Breast epithelium (tissue), 4 donors: Measurements from ENCODE around the gene ATL1. TPM values are rescaled to one million over a fixed set of nuclear protein-coding genes. Genes with fewer than 3 reads are reported as not detected.
"Not testable (repeated sequence)": the region's sequence is repeated elsewhere in the genome, so short reads cannot be mapped to it uniquely, and the experiment has no call there.

Experiments
- DNase-seq, 2 donors: peaks; one replicate each; pipeline ENCODE4 v3.0.0-alpha.2; 2019; ENCODE audit warnings: low spot score in 2 of 2
- H3K27ac ChIP-seq, 2 donors: fragments of 200-600 bp; sonication (generic) in 1 of 2; one replicate each; pipeline ENCODE4 v1.5.1; 2016 to 2019; ENCODE audit warnings: mild to moderate bottlenecking in 1 of 2
- H3K27me3 ChIP-seq, 2 donors: fragments of 200-600 bp; sonication (generic) in 1 of 2; one replicate each; pipeline versions ENCODE4 v1.5.1 to v1.6.0; 2017 to 2019; ENCODE audit warnings: control low read depth in 1 of 2, mild to moderate bottlenecking in 1 of 2
- H3K36me3 ChIP-seq: fragments of 200-600 bp; one replicate; pipeline ENCODE4 v1.5.1; 2019
- H3K4me1 ChIP-seq, 2 donors: fragments of 200-600 bp; sonication (generic); one replicate each; pipeline ENCODE4 v1.5.1; 2016 to 2019; ENCODE audit warnings: control low read depth in 1 of 2
- H3K4me3 ChIP-seq, 3 donors: fragments of 200-600 bp; sonication (generic); 1 replicate in 2 of 3; 2 replicates in 1 of 3; pipeline ENCODE4 v1.5.1; 2016 to 2019; ENCODE audit warnings: mild to moderate bottlenecking in 3 of 3, moderate library complexity in 2 of 3
- H3K9me3 ChIP-seq, 2 donors: fragments of 200-600 bp; sonication (generic) in 1 of 2; one replicate each; pipeline ENCODE4 v1.5.1; 2016 to 2019; ENCODE audit warnings: control low read depth in 1 of 2
- POLR2A ChIP-seq: fragments of 450-650 bp; IDR thresholded peaks from one replicate; pipeline ENCODE4 v1.6.1; 2016; ENCODE audit warnings: antibody characterized with exemption, mild to moderate bottlenecking, moderate library complexity
- POLR2AphosphoS5 ChIP-seq, 3 donors: sonication (generic); formaldehyde crosslinking; IDR thresholded peaks; one replicate each; pipeline ENCODE4 v1.6.1; 2017; ENCODE audit warnings: antibody characterized with exemption in 3 of 3
- intact Hi-C: fragments of 100-400 bp; cut with DNase I; formaldehyde crosslinking; loops from one replicate; pipeline ENCODE4 v1.15.1; 2023; ENCODE audit warnings: low total_unique reads
- total RNA-seq, 3 donors: library from RNA; depleted of rRNA; stranded (reverse); fragments of >200 nt; gene quantifications; one replicate each; pipeline ENCODE4 v1.1.0, GENCODE V29; 2016
- TF ChIP-seq, protein P1 (sequence below), 3 donors: fragments of 450-650 bp; IDR thresholded peaks; one replicate each; pipeline ENCODE4 v1.5.1; 2016 to 2017; ENCODE audit warnings: antibody characterized with exemption in 3 of 3, mild to moderate bottlenecking in 3 of 3, moderate library complexity in 3 of 3

The ATL1 gene
- total RNA-seq, 3 donors from 2014 or later: 10.4 to 23.7 (median 22.0) TPM

DNA sequence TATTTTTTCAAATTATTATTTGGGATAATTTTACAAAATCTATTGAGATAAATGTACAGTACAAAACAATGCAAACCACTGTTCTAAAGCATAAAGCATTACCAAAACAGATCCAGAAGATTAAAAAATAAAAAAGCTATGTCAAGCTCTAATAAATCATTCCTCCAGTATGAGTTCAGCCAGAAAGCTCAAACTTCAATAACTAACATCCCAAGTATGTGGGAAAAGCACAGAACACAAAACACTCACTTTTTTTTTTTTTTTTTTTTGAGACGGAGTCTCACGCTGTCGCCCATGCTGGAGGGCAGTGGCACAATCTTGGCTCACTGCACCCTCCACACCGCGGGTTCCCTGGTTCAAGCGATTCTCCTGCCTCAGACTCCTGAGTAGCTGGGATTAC lies 96.8 kb downstream of the ATL1 start:
- DNase-seq: no peak
- H3K36me3 ChIP-seq: no peaks in the 10 kb centered on the region
- H3K9me3 ChIP-seq: no peaks in the 10 kb centered on the region
- H3K4me1 ChIP-seq: peaks cover 6 to 27% of the 10 kb centered on the region in 2 donors
- TF ChIP-seq, protein P1, sequence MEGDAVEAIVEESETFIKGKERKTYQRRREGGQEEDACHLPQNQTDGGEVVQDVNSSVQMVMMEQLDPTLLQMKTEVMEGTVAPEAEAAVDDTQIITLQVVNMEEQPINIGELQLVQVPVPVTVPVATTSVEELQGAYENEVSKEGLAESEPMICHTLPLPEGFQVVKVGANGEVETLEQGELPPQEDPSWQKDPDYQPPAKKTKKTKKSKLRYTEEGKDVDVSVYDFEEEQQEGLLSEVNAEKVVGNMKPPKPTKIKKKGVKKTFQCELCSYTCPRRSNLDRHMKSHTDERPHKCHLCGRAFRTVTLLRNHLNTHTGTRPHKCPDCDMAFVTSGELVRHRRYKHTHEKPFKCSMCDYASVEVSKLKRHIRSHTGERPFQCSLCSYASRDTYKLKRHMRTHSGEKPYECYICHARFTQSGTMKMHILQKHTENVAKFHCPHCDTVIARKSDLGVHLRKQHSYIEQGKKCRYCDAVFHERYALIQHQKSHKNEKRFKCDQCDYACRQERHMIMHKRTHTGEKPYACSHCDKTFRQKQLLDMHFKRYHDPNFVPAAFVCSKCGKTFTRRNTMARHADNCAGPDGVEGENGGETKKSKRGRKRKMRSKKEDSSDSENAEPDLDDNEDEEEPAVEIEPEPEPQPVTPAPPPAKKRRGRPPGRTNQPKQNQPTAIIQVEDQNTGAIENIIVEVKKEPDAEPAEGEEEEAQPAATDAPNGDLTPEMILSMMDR (IDR thresholded peaks at IDR 0.05): no peak
- no peak for TF ChIP-seq POLR2AphosphoS5 (IDR thresholded peaks at IDR 0.05)
- TF ChIP-seq POLR2A: no peak
- H3K27me3 ChIP-seq: no peaks in the 10 kb centered on the region
- H3K4me3 ChIP-seq: no peak overlapping the region
- intact Hi-C loops: no loop called here
- H3K27ac ChIP-seq: peak overlapping the region; percentile 70 to 72

DNA sequence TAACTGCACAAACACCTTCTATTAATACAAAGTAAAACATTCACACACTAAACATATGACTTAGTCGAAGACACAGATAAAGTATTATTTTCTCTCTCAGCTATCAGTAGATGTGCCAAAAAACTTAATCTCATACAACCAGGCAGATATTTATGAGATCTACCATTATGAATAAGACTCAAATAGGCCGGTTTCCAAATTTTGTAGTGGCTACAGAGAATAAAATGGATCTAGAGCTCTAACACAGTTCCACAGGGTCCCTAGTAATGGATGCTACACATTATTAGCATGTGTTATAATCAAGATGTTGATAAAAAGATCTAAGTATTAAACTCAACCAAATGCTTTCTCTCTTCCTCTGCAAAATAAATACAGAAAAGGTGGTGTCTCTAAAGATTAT lies 97.8 kb downstream of the ATL1 start:
- Histone ChIP-seq H3K36me3 (no peaks in the 10 kb centered on the region), H3K4me1 (peaks cover 6 to 27% of the 10 kb centered on the region in 2 donors), H3K27me3 (no peaks in the 10 kb centered on the region), H3K4me3 (peak overlapping the region in 2 of 3 donors; percentile 5 to 17), H3K9me3 (no peaks in the 10 kb centered on the region), H3K27ac (peak overlapping the region; percentile 70 to 72)
- intact Hi-C loops: no loop called here
- TF ChIP-seq, protein P1 (IDR thresholded peaks at IDR 0.05): no peak
- TF ChIP-seq POLR2AphosphoS5 (IDR thresholded peaks at IDR 0.05) (no peak), POLR2A (no peak)
- DNase-seq: no peak

DNA sequence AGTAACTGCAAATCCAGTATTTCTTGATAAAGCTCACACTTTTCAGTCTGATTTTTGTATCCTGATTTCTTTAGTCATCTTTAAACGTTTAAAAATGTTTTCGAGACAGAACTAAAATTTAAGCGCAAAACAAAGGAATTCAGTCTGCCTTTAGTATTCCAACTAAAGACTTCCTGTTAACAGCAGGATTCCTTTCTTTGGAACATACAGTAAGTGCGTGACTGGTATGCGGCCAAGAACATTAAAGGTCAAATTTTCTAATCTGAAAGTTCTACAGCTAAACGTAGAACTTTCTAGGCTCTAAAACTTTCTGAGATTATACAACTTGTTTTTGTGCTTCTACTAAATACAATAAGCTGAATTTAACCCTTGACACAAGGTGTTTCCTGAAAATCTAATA lies 98.3 kb downstream of the ATL1 start:
- no peaks in the 10 kb centered on the region for H3K36me3 ChIP-seq
- intact Hi-C loops: no loop called here
- H3K9me3 ChIP-seq: no peaks in the 10 kb centered on the region
- H3K27ac ChIP-seq: peak overlapping the region; percentile 70 to 72
- H3K27me3 ChIP-seq: no peaks in the 10 kb centered on the region
- peak overlapping the region in 2 of 3 donors; percentile 5 to 17 for H3K4me3 ChIP-seq
- no peak for TF ChIP-seq POLR2A
- TF ChIP-seq, protein P1 (IDR thresholded peaks at IDR 0.05): no peak
- TF ChIP-seq POLR2AphosphoS5 (IDR thresholded peaks at IDR 0.05): no peak
- H3K4me1 ChIP-seq: peaks cover 6 to 27% of the 10 kb centered on the region in 2 donors
- no peak for DNase-seq

DNA sequence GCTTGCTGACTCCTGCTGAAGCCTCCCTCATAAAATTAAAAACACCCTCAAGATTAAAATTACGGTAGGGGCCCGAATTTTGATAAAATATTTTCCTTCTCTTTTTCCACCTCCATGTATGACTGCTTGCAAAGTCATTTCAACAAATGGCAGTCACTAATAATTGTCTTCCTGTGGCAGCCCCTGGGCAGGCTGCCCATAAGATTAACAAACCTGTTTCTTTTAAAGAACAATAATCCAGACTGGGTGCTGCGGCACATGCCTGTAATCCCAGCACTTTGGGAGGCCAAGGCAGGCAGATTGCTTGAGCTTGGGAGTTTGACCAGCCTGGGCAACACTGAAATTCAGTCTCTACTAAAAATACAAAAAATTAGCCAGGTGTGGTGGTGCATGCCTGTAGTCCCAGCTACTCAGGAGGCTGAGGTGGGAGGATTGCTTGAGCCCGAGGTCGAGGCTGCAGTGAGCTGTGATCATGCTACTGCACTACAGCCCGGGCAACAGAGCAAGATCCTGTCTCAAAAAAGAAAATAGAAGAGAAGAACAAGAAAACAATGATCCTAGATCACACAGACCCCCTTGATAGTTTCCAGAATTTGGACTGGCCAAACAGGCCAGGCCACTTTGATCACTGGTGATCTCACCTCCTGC lies 99.5 kb downstream of the ATL1 start:
- TF ChIP-seq, protein P1 (IDR thresholded peaks at IDR 0.05): no peak
- TF ChIP-seq POLR2AphosphoS5 (IDR thresholded peaks at IDR 0.05): peak in 1 of 3 donors; percentile 17
- TF ChIP-seq POLR2A: no peak
- intact Hi-C loops: no loop called here
- peaks cover 6 to 26% of the 10 kb centered on the region in 2 donors for H3K4me1 ChIP-seq

DNA sequence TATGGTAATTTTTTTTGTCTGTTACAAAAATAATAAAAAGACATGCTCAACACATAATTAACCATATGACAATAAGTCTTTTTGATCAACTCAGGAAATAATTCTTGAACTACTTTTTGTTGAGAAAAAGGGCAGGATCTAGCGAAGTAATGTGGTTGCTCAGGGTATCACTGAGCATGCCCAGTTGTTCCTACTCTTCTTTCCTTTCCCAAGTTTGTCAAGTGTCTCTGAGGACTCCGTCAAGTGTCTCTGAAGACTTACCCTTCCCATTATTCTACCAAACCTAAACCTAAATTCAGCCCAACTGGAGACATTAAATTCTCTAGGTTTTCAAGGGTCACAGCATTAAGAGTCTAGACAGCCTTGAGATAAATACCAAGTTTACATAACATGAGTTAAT lies 104.6 kb downstream of the ATL1 start:
- Histone ChIP-seq H3K4me3 (peak overlapping the region in 1 of 3 donors; percentile 45), H3K27ac (peak overlapping the region in 1 of 2 donors; percentile 13), H3K4me1 (peaks cover 6 to 15% of the 10 kb centered on the region in 2 donors)
- intact Hi-C loops, H3K9me3 ChIP-seq, H3K36me3 ChIP-seq, DNase-seq, H3K27me3 ChIP-seq: not testable (repeated sequence)

More for the DNA sequence above, 99.5 kb downstream of the ATL1 start:
- Histone ChIP-seq H3K27me3 (no peaks in the 10 kb centered on the region), H3K36me3 (no peaks in the 10 kb centered on the region), H3K9me3 (no peaks in the 10 kb centered on the region), H3K4me3 (peak overlapping the region in 1 of 3 donors; percentile 15), H3K27ac (peak overlapping the region; percentile 62 to 70)
- DNase-seq: peak; percentile 64 to 70

DNA sequence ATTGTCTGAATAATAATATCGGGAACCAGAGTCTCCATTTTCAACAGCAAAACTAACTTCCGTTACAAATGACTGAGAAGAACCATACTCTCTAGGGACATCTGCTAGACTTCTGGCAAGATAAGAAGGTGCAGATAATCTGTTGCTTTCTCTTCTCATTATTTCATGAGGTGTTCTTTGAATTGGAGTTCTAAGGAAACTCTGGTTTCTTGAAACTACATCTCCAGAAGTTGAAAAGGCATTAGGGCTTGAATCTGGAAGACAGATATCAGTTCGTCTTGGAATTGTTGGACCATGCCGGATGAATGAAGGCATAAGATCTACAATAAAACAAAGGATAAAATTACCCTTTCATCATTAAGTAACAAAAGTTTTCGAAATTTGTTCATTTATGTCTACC lies 105.4 kb downstream of the ATL1 start:
- intact Hi-C loops, H3K36me3 ChIP-seq, H3K27me3 ChIP-seq, H3K4me1 ChIP-seq, DNase-seq, H3K9me3 ChIP-seq: not testable (repeated sequence)
- Histone ChIP-seq H3K27ac (peak overlapping the region; percentile 28 to 99), H3K4me3 (peak overlapping the region; percentile 84 to 96 (median 89))
